Uterus (tissue), 2 donors: ENCODE data around the gene FUT8.

Source experiments
- POLR2A ChIP-seq, 2 donors: fragments of 450-650 bp; IDR thresholded peaks; one replicate each; pipeline ENCODE4 v1.6.1; 2016; ENCODE audit warnings: antibody characterized with exemption in 2 of 2, mild to moderate bottlenecking in 1 of 2, moderate library complexity in 1 of 2
- TF ChIP-seq, protein P1 (sequence below), 4 experiments: fragments of 200-600 bp in 2 of 4; fragments of 450-650 bp in 2 of 4; sonication (generic) in 2 of 4; IDR thresholded peaks; one replicate each; pipeline ENCODE4 v1.5.1; 2016 to 2019; ENCODE audit warnings: antibody characterized with exemption in 4 of 4, mild to moderate bottlenecking in 2 of 4, moderate library complexity in 1 of 4

DNA sequence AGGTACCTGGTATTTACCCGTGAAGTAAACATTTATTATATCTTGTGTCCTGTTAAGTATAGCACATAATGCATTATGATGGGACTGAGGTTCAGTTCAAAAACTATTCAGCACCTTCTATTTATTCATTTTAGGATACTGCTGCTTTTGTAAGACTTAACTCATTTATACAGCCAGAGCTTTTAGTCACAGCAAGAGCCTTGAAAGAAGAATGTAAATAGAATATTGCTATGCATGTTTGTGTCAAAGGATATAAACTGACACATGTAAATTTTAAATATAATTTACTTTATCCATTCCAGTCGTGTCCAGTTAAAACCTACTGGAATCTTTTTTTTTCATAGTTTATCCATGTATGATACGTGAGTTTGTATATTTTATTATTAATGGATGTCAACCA lies 168.8 kb downstream of the FUT8 start:
- no peak for TF ChIP-seq POLR2A (IDR thresholded peaks at IDR 0.05)
- TF ChIP-seq, protein P1, sequence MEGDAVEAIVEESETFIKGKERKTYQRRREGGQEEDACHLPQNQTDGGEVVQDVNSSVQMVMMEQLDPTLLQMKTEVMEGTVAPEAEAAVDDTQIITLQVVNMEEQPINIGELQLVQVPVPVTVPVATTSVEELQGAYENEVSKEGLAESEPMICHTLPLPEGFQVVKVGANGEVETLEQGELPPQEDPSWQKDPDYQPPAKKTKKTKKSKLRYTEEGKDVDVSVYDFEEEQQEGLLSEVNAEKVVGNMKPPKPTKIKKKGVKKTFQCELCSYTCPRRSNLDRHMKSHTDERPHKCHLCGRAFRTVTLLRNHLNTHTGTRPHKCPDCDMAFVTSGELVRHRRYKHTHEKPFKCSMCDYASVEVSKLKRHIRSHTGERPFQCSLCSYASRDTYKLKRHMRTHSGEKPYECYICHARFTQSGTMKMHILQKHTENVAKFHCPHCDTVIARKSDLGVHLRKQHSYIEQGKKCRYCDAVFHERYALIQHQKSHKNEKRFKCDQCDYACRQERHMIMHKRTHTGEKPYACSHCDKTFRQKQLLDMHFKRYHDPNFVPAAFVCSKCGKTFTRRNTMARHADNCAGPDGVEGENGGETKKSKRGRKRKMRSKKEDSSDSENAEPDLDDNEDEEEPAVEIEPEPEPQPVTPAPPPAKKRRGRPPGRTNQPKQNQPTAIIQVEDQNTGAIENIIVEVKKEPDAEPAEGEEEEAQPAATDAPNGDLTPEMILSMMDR (IDR thresholded peaks at IDR 0.05) = no peak
